ENCODE results near the gene CYP4A11.
"Not testable (repeated sequence)": the region's sequence is repeated elsewhere in the genome, so short reads cannot be mapped to it uniquely, and the experiment has no call there.

Gene CYP4A11

GRCh38 chr1:46903481-46903880 lies 37.8 kb downstream of the CYP4A11 start:
- no peak for DNase-seq

- DNase-seq: no peak
Measured at GRCh38 chr1:46900401-46900800, 40.9 kb downstream of the CYP4A11 start.

GRCh38 chr1:46881656-46882055 lies 59.6 kb downstream of the CYP4A11 start:
- not testable (repeated sequence) for DNase-seq
